RKO (cell line): ENCODE measurements around the gene RYR2.

Experiments used
- DNase-seq: peaks from one replicate; pipeline ENCODE4 v3.0.0-alpha.2; 2016; ENCODE audit warnings: low spot score

The RYR2 gene

GRCh38 chr1:237032029-237032428, 10.0 kb upstream of the RYR2 start:
- no peak for DNase-seq

- DNase-seq = no peak
These were observed 8.9 kb upstream of the RYR2 start for GRCh38 chr1:237033061-237033460.

DNA sequence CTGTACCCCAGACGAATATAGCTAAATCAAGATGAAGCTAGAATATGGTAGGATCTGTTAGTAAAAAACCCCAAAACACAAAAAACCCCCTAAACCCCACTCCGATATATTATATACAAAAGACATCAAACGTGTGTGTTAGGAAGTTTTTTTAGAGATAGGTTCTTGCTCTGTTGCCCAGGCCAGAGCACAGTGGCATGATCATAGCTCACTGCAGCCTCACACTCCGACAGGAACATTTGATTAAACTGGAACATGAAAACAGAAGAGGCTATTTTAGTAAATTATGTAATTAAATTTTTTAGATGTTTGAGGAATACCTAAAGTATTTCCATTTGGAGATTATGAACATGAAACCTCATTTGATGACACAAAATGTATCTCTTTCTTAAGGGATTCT, 8.2 kb upstream of the RYR2 start:
- no peak for DNase-seq

- no peak for DNase-seq
These were observed 6.2 kb upstream of the RYR2 start for GRCh38 chr1:237035759-237036158.

DNA sequence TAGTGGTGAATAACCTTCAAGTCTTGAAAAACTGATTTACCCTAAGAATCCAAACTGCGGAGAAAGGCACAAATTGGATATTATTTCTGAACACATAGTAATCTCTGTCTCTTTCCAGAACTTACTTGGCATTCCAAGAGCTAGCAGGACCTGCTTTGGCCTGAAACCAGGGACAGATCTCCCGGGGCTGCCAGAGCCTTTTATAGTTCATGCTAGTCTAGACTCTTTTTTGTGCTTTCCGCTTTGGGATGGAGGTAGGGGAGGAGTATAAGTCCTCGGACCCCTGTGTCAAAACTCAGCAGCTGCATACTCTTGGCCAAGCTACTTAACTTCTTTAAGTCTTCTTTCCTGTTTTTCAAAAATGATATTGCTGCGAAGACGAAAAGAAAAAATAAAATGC, 3.8 kb upstream of the RYR2 start:
- no peak for DNase-seq

DNA sequence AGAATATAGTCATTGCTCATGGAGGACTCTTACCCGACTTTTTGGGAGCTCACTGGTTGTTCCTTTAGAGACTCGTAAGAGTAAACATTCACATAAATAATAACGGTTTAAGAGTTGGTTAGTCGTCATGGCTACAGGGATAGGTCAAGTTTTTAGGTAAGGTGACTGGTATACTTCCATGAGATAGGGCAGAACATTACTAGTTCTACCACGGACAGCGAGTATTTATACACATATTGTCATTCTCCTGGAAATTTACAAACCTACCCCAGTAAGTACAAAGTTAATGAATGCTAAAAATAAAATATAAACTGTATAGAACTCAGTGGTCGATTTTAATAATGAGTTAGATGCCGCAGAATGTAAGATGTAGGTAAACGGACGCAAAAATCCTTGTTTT, 1.2 kb upstream of the RYR2 start:
- DNase-seq = no peak

DNA sequence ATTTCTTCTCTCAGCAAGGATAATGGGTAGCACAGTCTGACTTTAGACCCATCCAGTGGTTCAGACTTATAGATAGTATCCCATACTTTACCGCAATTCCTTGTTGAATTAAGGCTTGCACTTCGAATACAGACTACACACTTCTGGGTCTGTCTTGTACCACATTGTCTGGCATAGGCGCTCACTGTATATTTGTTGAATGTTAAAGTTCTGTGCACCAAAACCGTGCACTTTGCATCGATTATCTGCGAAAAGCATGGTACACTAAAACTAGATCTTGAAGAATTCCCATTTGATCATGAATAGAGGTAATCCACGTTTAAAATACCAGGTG, 556 bp upstream of the RYR2 start:
- DNase-seq = no peak

DNA sequence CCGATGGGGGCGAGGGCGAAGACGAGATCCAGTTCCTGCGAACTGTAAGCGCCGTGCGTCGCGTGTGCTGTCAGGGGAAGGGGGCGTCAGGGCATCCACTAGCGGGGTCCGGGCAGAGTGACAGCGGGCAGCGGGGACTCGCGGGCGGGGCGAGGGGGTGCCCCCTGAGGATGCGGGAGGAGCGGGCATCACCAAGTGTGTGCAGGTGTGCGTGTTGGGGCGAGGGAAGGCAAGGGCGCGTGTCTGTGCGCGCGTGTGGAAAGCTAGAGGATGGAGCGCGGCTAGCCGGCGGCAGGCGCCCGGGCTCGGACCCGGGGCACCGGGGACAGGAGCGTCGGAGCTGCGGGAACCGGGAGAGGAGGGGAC, 525 bp downstream of the RYR2 start:
- no peak for DNase-seq

GRCh38 chr1:237042892-237043576, 1.1 kb downstream of the RYR2 start:
- DNase-seq = no peak

GRCh38 chr1:237043846-237044636, 2.1 kb downstream of the RYR2 start:
- no peak for DNase-seq

GRCh38 chr1:237045278-237046016, 3.5 kb downstream of the RYR2 start:
- no peak for DNase-seq

DNA sequence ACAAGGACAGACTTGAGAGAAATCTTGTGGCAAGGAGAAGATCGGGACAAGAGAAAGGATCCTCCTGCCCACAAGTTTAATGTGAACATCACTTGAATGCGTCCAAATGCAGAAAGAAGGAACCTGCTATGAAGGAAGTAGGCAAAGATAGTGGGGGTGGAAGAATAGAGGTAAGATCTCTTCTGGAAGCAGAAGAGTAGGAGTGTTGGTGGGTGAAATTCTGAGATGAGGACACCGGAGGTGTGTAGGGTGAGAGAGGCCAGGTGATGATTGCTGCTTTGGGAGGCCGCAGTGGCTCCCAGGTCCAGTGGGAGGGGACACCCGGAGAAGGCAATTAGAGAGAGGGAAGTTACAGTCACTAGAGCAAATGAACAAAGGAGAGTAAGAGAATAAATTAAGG, 6.8 kb downstream of the RYR2 start:
- no peak for DNase-seq

GRCh38 chr1:237050185-237050584, 8.2 kb downstream of the RYR2 start:
- no peak for DNase-seq

GRCh38 chr1:237050915-237051314, 8.9 kb downstream of the RYR2 start:
- no peak for DNase-seq

GRCh38 chr1:237054313-237054712, 12.3 kb downstream of the RYR2 start:
- DNase-seq = no peak

- no peak for DNase-seq
These were observed 16.5 kb downstream of the RYR2 start for GRCh38 chr1:237058470-237058869.

- DNase-seq = no peak
These were observed 17.3 kb downstream of the RYR2 start for GRCh38 chr1:237059244-237059643.

DNA sequence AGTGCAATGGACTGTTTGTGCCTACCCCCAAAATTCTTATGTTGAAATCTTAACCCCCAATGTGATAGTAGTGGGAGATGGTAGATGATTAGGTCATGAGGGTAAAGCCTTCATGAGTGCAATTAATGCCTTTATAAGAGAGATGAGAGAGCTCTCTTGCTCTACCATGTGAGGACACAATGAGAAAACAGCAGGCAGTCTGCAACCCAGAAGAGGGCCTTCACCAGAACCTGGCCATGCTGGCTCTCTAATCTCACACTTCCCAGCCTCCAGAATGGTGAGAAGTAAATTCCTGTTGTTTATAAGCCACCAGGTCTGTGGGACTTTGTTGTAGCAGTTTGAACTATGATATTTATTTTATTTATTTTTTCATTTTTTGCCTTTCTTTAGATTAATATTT, 21.0 kb downstream of the RYR2 start:
- DNase-seq = no peak

GRCh38 chr1:237065903-237066302, 23.9 kb downstream of the RYR2 start:
- no peak for DNase-seq

GRCh38 chr1:237070519-237070918, 28.5 kb downstream of the RYR2 start:
- no peak for DNase-seq

DNA sequence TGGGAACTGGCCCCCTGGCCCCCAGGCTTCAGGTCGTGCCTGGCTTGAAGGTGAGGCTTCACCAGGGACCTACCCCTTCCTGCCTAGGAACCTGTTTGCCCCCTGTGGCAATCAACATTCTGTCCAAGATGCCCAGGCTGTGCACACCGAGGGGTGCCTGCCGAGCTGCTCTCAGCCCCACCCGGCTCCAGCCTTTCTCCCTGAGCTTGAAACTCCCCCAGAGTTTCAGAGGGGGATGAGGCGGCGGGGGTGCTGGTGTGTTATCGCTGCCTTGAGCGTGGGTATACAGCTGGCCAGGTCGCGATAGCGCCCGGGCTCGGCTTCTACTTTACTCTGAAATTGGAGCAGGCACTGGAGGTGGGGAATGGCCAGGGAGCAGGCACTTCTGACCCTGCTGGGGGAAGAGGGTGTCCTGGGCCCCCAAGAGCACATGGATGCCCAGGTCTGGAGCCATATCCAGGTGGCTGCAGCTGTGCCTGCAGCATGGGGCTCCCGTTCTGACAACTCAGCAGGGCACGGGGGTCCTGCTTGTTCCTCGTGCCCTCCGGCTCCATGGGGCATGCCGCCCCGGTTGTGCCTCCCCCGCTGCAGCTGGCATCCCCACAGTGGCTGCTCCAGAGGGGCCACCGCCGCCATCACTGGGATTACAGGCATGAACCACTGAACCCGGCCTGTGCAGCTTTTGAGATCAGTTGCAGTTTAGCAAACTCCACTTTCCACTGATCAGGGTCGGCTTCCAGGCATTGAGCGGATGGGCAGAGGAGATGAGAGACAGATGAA, 29.8 kb downstream of the RYR2 start:
- no peak for DNase-seq

GRCh38 chr1:237074371-237075117, 32.6 kb downstream of the RYR2 start:
- DNase-seq = no peak
